Measurements from ENCODE around the gene PEDS1.
"Not testable (repeated sequence)": the region's sequence is repeated elsewhere in the genome, so short reads cannot be mapped to it uniquely, and the experiment has no call there.

Gene PEDS1

DNA sequence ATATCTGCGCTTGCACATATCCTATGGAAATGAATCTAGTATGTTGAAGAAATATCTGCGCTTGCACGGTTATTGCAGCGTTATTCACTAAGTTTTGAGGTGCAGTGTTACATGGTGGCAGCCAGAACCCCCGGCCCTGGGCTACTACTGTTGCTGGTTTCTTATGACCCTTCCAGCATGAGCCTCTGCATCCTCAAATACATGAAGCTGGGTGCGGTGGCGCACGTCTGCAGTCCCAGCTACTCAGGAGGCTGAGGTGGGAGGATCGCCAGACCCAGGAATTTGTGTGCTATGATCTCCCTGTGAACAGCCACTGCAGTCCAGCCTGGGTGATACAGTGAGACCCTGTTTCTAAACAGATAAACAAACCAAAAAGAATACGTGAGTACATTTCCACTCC, 27.8 kb upstream of the PEDS1 start:
- H3K9me3 Mint-ChIP-seq: no peaks in the 10 kb centered on the region
- ATAC-seq: no peak
- no peak for DNase-seq (ENCODE audit: low spot score in 2 of 2)
- peaks cover 5% of the 10 kb centered on the region for H3K4me1 Mint-ChIP-seq
- no peaks in the 10 kb centered on the region for H3K36me3 Mint-ChIP-seq
- no peak overlapping the region for H3K4me3 Mint-ChIP-seq
- H3K27ac Mint-ChIP-seq: no peak overlapping the region

DNA sequence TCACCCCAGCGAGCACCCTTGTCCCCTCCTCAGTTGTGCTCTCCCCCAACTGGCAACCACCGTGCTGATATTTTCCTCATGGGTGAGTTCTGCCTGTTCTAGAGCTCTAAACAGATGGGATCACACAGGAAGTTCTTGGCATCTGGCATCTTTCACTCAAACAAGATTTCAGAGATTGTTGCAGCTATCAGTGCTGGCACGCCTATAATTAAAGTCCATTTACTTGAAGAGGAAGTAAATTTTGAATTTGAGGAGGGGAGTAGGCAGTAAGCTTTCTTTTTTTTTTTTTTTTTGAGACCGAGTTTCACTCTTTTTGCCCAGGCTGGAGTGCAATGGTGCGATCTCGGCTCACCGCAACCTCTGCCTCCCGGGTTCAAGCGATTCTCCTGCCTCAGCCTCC, 25.1 kb upstream of the PEDS1 start:
- DNase-seq (ENCODE audit: low spot score in 2 of 2); H3K27ac Mint-ChIP-seq; ATAC-seq; H3K9me3 Mint-ChIP-seq; H3K4me3 Mint-ChIP-seq; H3K36me3 Mint-ChIP-seq; H3K4me1 Mint-ChIP-seq: not testable (repeated sequence)

DNA sequence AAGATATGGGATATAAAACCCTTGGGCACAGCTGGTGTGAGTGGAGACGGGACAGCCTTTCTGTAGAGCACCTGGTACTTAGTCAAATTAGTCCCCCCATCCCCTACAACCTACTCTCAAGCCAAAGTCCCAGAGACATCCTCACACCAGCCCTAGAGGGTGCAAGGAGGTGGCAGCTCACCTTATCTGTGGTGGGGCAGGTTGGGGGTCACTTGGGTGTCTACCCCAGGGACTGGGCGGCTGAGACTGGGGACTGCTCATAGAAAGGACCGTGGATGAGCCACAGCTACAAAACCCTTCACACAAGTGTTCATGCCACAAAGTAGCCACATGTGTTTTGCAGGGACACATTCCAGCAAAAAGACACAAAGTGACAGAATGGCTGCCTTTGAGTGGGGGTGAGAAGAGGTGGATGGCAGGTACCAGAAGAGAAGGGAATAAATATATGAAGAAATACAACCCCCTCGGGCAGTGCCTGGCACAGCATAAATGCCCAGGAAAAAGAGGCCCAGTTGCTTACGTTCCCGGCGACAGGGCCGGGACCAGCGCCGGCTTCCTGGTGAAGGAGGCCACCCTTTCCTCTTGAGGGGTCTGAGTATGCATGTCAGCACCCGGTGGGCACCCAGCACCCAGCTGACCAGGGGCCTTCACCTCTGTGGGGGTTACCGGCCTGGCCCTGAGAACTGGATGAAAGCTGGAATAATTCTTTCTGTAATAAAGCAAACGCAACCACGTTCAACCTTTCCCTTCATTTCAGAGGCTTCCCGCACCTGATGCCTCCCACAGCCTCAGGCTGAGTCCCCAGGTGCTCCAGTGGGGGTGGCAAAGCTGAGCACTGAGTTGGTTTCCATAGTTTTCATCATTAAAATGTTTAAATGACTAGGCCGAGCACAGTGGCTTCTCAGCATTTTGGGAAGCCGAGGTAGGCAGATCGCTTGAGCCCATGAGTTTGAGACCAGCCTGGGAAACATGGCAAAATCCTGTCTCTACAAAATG, 22.7 kb upstream of the PEDS1 start:
- DNase-seq (ENCODE audit: low spot score in 2 of 2) (no peak), ATAC-seq (no peak)
- Mint-ChIP-seq H3K4me3 (no peak overlapping the region), H3K4me1 (no peaks in the 10 kb centered on the region), H3K36me3 (no peaks in the 10 kb centered on the region), H3K9me3 (no peaks in the 10 kb centered on the region), H3K27ac (no peak overlapping the region)

DNA sequence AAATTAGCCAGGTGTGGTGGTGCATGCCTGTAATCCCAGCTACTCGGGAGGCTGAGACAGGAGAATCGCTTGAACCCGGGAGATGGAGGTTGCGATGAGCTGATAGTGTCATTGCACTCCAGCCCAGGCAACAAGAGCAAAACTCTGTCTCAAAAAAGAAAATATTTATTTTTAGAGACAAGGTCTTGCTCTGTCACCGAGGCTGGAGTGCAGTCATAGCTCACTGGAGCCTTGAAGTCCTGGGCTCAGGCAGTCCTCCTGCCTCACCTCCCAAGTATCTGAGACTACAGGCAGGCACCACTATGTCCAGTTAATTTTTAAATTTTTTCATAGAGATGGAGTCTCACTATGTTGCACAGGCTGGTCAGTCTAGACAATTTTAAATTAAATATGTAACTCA, 20.9 kb upstream of the PEDS1 start:
- no peaks in the 10 kb centered on the region for H3K9me3 Mint-ChIP-seq
- no peak for ATAC-seq
- no peaks in the 10 kb centered on the region for H3K36me3 Mint-ChIP-seq
- DNase-seq (ENCODE audit: low spot score in 2 of 2): no peak
- H3K4me1 Mint-ChIP-seq: peaks cover 2% of the 10 kb centered on the region
- H3K27ac Mint-ChIP-seq: no peak overlapping the region
- no peak overlapping the region for H3K4me3 Mint-ChIP-seq

DNA sequence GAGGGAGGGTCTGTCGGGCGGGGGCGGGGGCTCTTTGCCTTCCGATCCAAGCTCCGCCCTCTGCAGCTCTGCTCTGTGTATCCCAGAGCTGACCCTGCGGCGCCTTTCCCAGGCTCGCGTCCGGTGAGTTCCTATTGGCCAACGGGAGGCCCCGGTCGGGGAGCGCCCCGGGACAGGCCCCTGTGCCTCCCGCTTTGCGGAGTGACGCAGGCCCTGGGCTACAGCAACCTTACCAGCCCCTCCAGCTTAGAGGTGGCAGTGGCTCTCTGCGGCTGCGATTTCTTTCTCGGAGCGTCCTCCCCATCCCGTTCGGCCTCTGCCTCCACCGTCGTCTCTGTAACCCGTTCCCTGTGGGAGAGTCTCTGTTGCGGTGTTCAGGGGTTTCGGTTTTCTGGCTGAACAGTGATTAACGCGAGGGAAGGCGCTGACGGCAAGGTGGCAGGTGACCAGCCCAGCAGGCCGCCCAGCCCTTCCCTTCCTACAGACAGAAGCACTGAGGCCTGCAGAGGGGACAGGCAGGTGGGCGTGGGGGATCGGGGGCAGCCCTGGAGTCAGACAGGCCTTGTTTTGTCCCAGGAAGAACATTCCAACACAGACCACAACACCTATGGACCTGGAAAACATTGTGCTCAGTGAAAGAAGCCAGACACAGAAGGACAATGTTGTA, 19.0 kb upstream of the PEDS1 start:
- ATAC-seq (peak; percentile 23), DNase-seq (ENCODE audit: low spot score in 2 of 2) (no peak)
- H3K9me3 Mint-ChIP-seq: no peaks in the 10 kb centered on the region
- H3K4me1 Mint-ChIP-seq: peaks cover 6% of the 10 kb centered on the region
- no peaks in the 10 kb centered on the region for H3K36me3 Mint-ChIP-seq
- no peak overlapping the region for H3K4me3 Mint-ChIP-seq
- no peak overlapping the region for H3K27ac Mint-ChIP-seq

DNA sequence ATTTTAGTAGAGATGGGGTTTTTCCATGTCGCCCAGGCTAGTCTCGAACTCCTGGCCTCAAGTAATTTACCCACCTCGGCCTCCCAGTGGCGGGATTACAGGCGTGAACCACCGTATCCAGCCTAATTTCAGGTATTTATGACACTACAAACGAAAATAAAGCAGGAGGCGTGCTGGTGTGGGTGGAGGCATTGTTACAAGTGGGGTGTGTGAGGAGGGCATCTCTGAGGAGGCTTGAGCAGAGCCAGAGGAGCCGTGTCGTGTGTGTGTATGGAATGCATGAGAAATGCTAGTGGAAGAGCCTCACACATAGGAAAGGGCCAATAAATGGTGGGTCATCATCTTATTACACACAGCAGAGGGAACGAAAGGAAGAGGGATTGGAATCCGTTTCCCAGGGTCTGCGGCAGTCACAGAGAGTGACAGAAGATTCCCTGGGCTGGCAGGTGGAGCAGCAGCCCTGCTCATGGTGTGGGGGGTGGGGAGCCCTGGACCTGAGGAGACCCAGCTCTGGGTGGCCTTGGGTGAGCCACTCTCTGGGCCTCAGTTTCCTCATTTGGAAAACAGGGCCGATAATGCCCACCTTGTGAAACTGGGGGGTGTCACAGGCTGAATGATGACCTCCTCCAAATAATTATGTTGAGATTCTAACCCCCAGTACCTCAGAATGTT, 17.2 kb upstream of the PEDS1 start:
- no peaks in the 10 kb centered on the region for H3K9me3 Mint-ChIP-seq
- ATAC-seq (no peak), DNase-seq (ENCODE audit: low spot score in 2 of 2) (no peak)
- H3K4me1 Mint-ChIP-seq: peaks cover 14% of the 10 kb centered on the region
- H3K4me3 Mint-ChIP-seq: no peak overlapping the region
- no peaks in the 10 kb centered on the region for H3K36me3 Mint-ChIP-seq
- no peak overlapping the region for H3K27ac Mint-ChIP-seq

DNA sequence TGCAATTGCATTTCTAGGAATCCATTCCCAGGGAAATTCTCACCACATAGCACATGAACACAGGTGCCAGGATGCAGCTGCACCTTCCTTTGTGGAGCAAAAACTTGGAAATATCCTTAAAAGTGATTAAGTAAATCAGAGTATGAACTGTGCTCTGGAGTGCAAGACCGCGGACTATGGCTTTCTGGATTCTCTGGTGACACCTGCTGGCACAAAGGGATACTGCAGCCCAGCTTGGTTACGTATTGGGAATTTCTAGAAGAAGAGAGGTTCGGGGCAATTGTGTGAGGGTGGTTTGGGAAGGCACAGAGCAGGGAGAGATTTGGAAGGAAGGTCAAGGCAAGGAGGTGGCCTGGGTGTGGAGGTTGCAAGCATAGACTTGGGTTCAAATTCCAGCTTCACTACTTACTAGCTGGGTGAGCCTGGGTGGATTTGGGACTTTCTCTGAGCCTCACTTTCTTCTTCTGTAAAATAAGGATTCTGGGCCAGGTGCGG, 15.9 kb upstream of the PEDS1 start:
- Mint-ChIP-seq H3K4me3 (no peak overlapping the region), H3K27ac (no peak overlapping the region), H3K36me3 (no peaks in the 10 kb centered on the region), H3K4me1 (peaks cover 16% of the 10 kb centered on the region), H3K9me3 (no peaks in the 10 kb centered on the region)
- DNase-seq (ENCODE audit: low spot score in 2 of 2) (peak; percentile 72 to 91), ATAC-seq (peak; percentile 52)

DNA sequence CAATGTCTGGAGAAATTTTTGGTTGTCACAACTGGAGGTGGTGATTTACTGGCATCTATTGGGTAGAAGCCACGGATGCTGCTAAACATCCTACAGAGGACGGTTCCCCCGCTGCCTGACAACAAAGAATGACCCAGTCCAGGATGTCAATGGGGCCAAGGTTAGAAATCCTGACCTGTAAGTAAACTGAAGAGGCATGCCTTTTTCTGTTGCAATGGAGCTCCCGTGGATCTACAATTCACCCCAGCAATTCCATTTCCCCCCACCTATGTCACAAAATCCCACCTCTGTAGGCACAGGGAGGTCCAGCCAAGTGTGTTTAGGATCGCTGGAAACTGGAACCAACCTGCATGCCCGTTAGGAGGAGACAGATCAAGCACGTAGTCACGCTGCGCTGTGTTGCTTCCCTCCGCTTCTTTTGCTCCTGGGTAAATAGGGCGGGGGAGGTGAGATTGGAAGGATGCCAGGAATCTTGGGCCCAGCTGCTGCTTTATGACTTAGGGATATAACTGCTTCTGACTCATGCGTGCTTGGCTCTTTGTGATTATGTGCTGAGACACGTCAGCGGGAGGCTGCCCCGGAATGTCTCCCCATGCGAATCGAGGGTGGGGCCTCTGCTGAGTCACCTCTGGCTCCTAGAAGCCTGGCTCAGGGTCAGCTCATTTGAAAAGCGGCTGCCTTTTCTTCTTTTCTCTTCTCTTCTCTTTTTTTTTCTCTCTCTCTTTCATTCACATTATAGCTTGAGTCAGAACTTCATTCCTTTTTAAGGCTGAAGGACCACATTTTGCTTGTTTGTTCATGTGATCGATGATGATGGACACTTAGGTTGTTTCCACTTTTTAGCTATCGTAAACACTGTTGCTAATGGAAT, 12.4 kb upstream of the PEDS1 start:
- peak overlapping the region; percentile 68 for H3K27ac Mint-ChIP-seq
- DNase-seq (ENCODE audit: low spot score in 2 of 2): peak; percentile 53 to 76
- H3K4me3 Mint-ChIP-seq: peak overlapping the region; percentile 66
- peaks cover 16% of the 10 kb centered on the region for H3K4me1 Mint-ChIP-seq
- H3K9me3 Mint-ChIP-seq: no peaks in the 10 kb centered on the region
- peak; percentile 100 for ATAC-seq
- no peaks in the 10 kb centered on the region for H3K36me3 Mint-ChIP-seq

DNA sequence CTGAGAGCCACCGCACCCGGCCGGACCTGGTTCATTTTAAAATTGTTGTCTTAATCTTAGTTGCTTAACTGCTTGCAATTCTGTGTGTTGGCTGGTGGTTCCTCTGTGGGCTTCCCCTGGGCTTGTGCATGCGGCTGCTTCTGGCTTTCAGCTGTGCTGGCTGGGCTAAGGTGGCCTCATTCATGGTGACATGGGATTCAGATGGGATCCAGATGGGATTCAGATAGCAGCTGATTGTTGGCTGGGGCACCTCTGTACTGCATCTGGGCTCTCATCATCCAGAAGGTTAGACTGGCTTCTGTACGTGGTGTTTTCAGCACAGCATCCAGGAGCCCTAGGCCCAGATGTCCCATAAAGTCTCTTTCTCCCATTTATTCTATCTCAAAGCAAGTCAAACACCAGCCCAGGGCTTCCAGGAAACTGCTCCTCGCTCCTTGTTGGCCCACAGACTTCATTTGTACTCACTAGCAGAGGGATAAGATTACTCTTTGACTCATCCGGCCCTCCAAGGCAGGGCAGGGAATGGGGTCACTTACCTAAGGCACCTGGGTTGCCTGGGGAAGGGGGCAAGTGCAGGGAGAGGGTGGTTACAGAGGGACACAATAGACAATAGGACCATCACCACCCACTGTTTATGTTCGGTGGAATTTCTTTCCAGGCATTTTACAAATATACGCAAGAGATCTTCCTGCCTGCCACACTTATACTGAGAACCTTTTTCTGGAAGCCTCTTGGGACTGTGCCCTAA, 10.2 kb upstream of the PEDS1 start:
- Mint-ChIP-seq H3K36me3 (no peaks in the 10 kb centered on the region), H3K4me3 (no peak overlapping the region), H3K27ac (no peak overlapping the region), H3K4me1 (peaks cover 10% of the 10 kb centered on the region), H3K9me3 (no peaks in the 10 kb centered on the region)
- no peak for DNase-seq (ENCODE audit: low spot score in 2 of 2)
- ATAC-seq: no peak

DNA sequence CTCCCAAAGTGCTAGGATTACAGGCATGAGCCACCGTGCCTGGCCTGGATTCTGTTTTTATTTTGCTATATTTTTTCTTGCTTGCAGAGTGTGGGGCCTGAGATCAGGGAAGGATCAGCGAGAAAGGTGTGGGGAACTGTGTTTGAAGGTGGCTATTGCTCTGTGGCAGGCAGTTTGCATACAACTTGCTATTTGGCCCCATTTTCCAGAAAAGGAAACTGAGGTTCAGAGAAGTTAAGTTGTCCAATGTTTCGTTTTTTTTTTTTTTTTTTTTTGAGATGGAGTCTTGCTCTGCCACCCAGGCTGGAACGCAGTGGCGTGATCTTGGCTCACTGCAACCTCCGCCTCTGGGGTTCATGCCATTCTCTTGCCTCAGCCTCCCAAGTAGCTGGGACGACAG, 8.0 kb upstream of the PEDS1 start:
- not testable (repeated sequence) for DNase-seq (ENCODE audit: low spot score in 2 of 2); H3K27ac Mint-ChIP-seq; ATAC-seq; H3K9me3 Mint-ChIP-seq; H3K4me3 Mint-ChIP-seq; H3K36me3 Mint-ChIP-seq
- H3K4me1 Mint-ChIP-seq: peaks cover 10% of the 10 kb centered on the region

DNA sequence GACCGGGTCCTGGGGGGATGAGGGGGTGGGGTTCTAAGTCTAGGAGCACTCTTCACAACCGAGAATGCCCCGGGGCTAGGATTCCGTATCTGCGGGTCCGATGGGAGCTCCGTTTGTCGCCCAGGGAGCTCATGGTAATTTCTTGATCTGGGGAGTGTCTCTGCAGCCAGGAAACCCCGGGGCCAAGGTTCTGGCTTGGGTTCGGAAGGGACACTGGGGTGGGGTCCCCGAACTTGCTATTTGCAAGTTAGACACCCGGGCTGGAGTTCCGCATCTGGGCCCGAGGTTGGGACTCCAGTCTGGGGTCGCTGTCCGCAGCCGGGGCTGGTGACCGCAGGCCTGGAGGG, 397 bp downstream of the PEDS1 start:
- Mint-ChIP-seq H3K4me1 (peaks cover 57% of the 10 kb centered on the region), H3K36me3 (peaks cover 33% of the 10 kb centered on the region), H3K9me3 (no peaks in the 10 kb centered on the region), H3K4me3 (peak overlapping the region; percentile 90), H3K27ac (peak overlapping the region; percentile 98)
- DNase-seq (ENCODE audit: low spot score in 2 of 2) (no peak), ATAC-seq (no peak)

DNA sequence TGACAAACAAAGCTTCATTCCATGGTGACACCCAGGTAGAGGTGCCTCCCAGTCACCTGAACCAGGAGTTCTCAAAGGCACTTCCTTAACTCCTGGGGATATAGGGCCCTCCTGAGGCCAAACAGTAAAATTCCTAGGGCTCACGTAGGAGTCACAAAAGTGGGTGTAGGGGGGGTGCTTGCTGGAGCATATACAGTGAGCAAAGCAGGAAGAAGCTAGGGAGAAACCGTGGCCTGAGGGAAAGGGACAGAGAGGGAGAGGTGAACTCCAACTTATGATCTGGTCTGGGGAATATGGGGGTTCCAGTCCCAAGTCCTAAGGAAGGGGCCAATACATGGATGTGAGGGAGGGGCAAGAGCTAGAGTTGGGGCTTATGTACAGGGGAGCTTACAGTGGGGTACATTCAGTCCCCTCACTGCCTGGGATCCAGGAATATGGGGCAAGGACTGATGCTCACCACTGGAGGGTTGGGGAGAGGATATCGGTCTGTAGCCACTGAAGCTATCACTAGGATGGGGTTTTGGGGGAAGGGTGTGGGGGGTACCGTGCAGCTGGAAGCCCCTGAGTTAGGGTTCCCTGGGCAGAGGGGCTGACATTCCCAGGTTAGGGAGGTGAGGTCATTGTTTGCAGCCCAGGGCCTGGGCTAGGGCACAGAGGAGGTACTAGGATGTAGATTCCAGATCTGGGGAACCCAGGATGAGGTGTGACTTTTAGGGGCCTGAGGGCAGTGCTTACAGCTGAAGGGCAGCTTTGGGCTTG, 950 bp downstream of the PEDS1 start:
- ATAC-seq: no peak
- no peaks in the 10 kb centered on the region for H3K9me3 Mint-ChIP-seq
- peaks cover 61% of the 10 kb centered on the region for H3K4me1 Mint-ChIP-seq
- peaks cover 34% of the 10 kb centered on the region for H3K36me3 Mint-ChIP-seq
- DNase-seq (ENCODE audit: low spot score in 2 of 2): no peak
- peak overlapping the region; percentile 90 for H3K4me3 Mint-ChIP-seq
- H3K27ac Mint-ChIP-seq: peak overlapping the region; percentile 98

DNA sequence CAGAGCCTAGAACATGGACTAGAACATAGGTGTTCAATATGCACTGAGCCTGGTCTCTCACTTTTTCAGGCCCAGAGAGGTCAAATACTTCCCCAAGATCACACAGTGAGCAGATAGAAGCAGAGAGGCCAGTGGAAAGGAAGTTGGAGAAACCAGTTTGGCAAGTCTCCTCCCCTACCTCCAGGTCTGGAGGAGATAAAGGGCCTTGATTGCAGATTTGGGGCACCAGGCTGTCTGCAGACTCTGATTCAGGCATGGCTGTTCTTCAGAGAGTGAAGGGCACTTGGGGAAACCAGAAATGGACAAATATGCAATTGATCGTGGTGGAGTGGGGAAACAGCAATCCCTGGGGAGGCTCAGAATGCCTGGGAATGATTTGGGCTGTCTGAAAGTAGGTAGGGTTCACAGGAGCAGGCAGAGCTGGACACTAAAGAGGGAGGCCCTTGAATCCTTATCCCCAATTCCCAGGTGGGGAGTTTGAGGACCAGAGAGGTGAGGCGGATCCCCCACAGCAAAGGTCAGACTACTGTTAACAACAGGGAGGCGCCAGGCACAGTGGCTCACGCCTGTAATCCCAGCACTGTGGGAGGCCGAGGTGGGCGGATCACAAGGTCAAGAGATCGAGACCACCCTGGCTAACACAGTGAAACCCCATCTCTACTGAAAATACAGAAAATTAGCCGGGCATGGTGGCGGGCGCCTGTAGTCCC, 2.3 kb downstream of the PEDS1 start:
- Mint-ChIP-seq H3K36me3 (peaks cover 48% of the 10 kb centered on the region), H3K4me1 (peaks cover 75% of the 10 kb centered on the region), H3K9me3 (no peaks in the 10 kb centered on the region), H3K4me3 (peak overlapping the region; percentile 90), H3K27ac (peak overlapping the region; percentile 98)
- DNase-seq (ENCODE audit: low spot score in 2 of 2) (no peak), ATAC-seq (no peak)
